Measurements from ENCODE around the gene ARHGEF7.

Gene ARHGEF7

DNA sequence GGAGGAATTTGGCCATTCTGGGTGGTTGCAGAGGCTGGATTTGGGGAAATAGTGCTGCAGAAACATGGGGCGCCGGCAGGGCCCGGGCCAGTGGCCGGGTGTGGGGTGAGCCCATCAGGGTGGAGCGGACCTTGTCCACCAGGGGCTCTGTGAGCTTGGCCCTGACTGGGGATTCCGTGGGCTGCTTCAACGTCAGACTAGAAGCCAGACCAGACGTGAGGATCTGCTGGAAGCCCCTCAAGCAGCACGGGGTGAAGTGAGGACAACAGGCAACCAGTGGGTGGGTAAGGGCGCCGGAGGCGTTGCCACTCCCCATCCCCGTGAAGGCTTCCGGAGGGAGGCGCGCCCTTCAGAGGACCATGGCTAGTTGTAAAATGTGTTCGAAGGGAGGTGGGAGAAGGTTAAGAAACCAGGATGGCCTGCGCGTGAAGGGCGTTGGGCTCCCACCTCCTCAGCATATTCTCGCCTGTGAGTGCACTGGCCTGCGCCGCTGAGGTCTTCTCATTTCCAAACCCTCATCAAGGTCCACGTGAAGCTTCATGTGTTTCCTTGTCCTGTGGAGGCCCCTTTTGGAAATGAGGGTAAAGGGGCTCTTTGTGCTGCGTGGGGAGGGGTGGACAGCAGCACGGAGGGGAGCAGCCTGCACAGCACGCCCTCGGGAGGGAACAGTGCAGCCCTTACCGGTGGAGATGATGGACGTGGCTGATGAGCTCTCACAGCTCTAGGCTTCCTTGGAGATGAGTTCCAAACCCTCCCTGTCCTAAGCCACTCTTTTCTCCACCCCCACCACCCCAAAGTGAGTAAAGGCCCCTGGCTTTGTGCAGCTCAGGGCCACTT, 213.7 kb downstream of the ARHGEF7 start:
- DNase-seq, result no peak

DNA sequence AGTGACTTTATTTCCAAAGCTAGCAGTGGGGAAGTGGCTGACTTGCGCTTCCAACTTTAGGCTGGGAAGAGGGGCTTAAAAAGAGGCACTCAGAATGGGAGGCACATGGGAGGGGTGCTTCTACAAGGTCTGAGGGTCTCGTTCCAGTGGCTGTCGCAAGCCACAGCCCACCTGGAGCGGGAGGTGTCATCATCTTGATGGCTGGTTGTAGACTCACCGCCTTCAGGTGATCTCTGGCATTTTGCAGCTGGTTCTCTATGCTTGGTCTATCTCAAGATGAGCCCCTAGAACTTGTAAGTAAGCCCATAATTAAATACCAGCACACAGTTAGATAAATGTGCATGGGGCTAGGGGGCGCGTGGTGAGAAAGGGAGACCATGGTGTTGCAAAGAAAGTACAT, 214.5 kb downstream of the ARHGEF7 start:
- DNase-seq, result no peak

DNA sequence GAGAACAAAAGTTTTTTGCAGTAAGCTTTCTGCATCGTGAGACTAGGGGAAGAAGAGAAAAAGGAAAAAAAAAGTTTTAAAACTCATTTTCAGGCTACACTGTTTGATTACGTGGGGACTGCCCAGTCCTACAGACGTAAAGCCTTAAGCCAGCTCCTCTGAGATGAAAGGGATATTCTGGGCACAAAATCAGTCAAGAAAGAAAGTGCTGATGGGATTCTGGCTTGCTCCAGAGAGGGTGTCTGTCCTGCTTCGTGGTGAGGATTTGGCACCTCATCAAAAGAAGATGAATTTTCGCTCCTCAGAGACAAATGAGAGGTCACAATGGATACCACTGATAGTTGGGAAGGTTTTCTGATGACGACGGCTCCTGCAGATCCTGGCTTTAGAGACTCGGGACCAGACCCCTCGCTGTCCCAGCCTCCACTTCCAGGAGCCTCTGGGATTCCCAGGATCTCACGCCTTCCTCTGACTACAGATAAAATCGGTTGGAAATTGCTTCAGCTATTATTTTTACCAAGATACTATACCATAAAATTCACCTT, 215.0 kb downstream of the ARHGEF7 start:
- no peak for DNase-seq

DNA sequence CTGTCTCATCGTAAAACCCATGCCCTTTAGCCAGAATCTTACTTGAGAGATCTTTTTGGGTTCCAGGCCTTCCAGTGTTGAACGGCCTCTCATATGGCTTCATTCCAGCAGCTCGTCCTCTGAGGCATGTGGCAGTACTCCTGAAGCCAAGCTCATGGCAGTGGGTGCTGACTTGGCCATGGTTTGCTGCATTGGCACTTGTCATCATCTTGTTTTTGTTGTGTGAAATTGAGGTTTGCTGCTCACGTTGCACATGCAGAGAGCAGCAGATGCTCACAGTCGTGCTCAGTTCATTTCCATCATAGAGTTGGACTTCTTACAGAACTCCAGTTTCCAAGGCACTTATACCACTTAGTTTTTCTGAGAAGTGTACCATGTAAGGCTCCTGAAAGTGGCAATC, 220.2 kb downstream of the ARHGEF7 start:
- no peak for DNase-seq

DNA sequence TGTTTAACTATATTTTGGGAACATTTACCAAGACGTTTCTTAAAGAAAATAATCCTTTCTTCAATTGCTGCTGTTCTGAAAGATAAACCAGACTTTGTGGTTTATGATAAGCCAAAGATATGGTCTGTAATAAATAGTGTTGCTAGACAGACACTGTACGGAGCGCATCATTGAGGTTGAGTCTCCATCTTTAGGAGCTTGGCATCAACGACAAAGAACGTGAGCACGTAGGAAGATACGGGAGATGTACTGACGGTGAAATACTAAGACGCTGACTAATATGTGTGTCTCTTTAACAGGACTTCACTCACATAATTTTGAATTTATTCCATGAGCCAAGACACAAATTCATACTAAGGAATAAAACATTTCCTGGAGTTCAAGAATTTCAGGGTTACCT, 221.6 kb downstream of the ARHGEF7 start:
- no peak for DNase-seq

DNA sequence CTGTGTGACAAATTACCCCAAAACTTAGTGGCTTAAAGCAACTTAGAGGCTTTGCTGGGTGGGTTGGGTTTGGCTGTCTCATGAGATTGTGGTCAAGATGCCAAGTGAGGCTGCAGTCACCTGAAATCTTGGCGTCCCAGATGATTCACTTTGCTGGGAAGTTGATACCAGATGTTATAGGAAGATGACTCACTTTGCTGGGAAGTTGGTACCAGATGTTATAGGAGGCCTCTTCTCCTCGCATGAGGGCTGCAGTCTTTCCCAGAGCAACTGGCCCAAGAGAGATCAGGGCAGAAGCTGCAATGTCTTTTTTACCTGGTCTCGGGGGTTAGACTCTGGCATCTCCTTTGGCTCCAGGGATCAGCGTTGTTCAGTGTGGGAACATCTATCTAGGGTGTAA, 222.1 kb downstream of the ARHGEF7 start:
- no peak for DNase-seq

DNA sequence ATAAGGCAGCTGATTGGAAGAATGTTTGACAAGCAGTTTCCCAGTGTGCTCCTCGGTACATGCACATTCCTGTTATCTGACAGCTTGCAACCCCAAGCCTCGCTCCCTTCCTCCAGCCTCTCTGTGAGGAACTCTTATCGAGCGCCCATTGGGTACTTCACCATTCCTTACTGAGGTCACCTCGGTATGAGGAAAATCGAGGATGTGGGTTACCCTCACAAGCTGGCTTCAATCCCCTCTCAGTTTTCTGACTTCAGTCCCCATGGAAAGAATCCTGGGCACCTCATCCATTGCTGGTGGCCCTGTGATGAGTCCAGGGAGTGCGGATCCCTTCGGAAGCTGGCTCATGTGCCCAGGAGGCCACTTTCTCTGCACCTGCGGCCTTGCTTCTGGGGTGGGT, 222.6 kb downstream of the ARHGEF7 start:
- no peak for DNase-seq

DNA sequence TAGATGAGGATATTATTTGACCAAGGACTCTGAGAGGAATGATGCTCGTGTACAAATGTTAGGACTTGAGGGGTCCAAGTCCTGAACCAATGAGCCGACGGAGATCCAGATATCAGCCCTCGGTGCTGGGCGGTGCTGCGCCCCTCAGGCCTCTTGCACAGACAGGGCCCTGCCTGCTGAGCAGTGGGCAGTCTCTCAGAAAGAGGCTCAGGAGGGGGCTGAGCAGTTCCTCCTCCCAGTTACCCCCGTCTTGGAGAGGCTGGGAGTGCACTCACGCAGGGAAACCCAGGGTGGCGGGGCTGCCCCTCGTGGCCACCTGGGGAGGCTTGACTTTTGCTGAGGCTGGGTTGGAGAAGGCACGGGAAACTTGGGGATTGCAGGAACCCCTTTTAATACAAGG, 223.7 kb downstream of the ARHGEF7 start:
- no peak for DNase-seq

DNA sequence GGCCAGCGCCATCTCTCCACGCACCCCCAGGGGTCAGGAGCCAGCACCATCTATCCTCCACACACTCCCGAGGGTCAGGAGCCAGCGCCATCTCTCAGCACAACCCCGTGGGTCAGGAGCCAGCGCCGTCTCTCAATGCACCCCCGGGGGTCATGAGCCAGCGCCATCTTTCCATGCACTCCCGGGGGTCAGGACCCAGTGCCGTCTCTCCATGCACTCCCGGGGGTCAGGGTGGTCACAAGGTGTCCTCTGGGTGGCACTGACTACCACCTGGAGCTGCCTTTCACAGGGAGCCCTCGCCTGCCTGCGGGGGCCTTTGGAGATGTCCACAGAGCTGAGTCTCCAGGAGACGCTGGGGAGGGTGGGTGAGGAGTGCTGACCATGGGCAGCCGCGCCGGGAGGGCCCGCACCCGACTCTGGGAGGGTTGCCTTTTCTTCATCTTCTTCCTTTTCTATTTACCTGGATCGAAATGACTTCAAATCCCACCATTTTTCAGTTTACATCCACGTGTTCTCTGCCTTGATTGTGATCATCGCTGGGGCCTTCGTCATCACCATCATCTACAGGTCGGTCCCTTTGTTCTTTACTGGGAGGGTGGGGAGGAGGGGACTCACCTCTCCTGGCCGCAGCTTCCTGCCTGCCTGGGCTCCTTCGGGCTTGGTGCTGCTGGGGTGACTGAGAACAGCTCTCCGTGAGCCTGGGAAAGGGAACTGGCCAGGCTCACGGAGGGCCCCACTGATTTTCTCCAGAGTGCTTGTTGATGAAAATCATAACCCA, 224.4 kb downstream of the ARHGEF7 start:
- DNase-seq, result no peak

DNA sequence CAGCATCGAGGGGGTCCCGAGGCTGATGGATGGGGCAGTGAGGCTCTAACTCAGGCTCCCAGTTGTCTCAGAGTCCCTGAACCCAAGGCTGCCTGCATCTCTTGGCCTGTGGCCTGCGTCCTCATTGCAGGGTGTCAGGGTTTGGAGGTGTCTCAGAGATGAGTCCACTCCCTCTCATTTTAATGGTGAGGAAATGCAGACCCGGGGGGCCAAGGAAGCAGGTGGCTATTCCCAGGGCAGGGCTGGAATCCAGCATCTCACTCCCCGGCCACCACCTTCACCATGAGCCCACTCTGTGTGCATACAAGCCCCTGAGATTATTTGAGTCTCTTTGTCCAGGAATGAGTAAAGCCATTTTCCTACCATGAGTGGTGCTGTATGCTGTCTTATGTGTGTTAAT, 226.8 kb downstream of the ARHGEF7 start:
- DNase-seq, result no peak

DNA sequence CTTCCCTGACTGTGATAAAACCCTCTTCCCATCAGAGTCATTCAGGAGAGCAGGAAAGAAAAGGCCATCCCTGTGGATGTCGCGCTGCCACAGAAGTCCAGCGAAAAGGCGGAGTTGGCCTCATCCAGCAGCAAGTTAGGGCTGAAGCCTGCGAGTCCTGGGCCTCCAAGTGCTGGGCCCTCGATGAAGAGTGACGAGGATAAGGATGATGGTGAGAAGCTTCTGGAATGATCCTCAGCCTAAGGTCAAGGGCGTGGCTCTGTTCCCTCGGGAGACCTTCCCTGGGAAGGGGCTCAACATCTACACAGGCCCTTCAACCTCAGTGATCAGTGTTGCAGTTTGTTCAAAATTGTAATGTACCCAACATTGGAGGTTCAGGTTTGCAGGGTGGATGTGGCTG, 227.6 kb downstream of the ARHGEF7 start:
- DNase-seq, result no peak

DNA sequence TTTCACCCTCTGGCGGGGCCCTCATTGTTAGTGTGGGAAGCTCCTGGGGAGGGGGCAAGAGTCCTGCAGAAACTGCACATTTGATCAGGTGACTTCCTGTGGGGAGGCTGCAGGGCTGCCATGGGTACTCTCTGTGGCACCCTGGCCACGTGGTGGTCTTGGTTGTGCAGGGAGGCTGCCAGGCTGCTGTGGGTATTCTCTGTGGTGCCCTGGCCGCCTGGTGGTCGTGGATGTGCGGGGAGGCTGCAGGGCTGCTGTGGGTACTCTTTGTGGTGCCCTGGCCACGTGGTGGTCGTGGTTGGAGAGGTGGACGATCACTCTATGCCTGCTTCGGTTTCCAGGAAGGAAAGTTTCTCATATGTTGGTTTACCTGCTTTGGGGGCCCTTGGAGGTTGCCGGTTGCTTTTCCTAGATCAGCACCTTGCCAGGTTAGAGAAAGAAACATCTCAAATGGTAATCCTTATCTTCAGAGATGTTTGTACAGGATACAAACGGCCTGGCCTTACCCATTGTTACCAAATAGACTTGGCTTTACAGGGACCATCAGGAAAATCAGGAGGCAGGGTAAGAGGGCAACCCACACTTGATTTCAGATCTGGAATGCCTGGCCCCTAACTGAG, 228.2 kb downstream of the ARHGEF7 start:
- DNase-seq, result no peak

DNA sequence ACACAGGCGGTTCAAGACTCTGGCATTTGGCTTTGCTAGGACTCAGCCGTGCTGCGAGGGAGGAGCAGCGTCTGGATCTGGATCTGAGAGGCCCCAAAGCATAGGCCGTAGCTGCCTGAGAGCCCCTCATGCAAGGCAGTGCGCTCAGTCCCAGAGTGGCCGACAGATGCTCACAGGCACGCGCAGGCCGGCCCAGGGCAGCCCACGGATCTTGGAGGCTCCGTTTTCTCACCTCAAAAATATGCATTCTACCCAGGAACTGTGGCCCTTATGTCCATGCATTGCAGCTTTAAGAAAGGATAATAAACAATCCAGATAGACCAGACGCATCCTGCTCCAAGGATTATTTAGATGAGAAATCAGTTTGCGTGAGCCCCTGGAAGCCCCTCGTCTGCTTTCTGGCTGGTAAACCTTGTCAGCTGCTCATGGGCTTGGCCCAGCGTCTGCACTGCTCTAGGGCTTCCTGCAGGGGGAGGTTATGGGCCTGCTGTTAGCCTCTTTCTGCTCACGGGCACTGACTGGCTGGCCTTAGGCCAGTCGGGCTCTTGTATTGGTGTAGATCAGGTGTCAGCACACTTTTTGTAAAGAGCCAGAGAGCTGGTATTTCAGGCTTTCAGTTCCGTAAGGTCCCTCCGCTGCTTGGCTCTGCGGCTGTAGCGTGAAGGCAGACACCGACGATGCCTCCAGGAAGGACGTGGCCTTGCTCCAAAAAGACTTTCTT, 229.5 kb downstream of the ARHGEF7 start:
- no peak for DNase-seq

DNA sequence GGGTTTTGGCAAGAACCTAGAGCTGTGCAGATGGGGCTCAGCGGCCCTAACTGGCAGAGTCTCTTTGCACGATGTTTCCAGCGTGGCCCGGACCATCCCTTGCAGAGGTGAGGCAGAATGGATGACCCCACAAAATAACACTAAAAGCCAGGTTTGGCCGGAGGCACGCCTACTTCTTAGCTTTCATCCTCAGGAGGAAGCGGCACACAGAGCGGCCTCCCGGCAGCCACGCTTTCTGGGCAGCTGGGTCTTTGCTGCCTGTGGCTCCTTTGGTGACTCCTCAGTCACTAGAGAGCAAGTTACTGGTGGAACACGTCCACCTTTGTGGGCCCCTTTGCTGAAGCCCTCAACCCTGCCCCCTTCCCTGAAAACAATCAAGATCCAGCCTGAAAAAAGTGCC, 230.6 kb downstream of the ARHGEF7 start:
- DNase-seq, result no peak

DNA sequence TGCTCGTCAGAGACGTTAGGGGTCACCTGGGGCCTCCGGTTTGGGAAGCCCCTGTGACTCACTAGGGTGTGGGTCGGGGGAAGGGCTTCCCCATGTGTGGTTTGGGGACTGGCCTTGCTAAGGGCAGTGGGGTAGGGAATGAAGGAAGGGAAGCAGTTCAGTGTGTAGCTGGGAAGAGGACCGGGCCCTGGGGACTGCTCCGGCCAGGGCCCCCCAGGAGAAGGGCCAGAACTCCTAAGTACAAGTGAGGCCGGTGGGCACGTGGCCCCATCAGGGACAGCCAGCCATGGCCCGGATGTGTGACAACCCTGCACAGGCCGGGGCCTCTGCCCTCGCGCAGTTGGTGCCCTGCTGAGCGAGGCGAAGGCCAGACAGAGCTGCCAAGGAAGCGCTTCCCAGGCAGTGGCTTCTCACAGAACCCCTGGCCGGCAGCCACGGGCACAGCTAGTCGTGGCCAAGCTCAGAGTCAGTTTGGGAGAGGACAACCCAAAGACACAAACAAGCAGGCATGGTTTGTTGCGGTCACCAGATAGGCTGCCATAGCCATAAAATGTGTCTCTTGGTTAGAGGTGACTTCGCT, 231.1 kb downstream of the ARHGEF7 start:
- DNase-seq, result no peak

DNA sequence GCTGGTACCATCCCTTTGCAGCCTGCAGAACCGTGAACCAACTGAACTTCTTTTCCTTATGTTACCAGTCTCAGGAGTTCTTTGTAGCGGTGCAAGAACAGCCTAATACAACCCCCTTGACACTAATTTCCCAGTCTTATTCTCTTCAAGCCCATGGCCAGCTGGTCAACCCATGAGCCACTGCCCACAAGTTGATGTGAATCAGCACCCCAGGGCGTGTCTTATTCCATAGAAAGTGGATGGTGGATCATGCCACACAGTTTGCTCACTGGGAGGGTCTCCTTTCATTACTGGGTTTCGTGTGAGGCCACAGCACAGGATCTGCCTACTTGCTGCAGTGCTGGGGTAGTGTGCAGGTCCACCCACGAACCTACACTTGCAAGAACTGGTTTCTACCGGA, 232.3 kb downstream of the ARHGEF7 start:
- no peak for DNase-seq

DNA sequence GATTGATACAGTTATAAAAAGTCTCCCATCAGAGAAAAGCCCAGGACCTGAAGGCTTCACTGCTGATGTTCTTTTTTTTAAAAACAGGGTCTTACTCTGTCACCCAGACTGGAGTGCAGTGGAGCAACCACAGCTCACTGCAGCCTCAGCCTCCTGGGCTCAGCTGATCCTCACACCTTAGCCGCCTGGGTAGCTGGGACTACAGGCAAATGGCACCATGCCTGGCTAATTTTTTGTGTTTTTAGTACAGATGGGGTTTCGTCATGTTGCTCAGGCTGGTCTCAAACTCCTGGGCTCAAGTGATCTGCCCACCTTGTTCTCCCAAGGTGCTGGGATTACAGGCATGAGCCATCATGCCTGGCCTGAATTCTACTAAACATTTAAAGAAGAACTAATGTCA, 238.4 kb downstream of the ARHGEF7 start:
- DNase-seq, result no peak

DNA sequence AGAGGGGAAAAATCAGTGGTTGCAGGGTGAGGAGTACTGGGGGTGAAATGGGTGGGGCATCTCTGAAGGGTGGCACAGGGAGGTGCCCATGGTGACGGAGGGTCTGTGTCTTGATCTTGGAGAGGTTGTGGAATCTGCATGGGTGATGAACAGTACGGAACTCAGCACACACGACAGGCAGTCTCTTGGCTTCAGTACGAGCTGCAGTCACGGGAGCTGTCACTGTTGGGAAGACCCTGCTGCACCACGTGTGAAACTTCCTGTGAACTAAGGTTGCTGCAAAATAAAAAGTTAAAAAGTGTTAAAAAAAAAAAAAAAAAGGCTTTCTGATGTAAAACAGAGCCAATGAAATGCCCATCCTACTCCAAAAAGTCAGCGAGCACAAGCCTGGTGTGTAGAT, 239.7 kb downstream of the ARHGEF7 start:
- DNase-seq, result no peak
